Spleen (tissue), 11 donors: Measurements from ENCODE around the gene DAW1. TPM values are rescaled to one million over a fixed set of nuclear protein-coding genes. Genes with fewer than 3 reads are reported as not detected.

Experiments
- DNase-seq: peaks from one replicate; pipeline ENCODE4 v3.0.0-alpha.2; 2020
- H3K27ac ChIP-seq, 8 donors: fragments of 200-600 bp; sonication (generic) in 7 of 8; 1 replicate in 4 of 8; 2 replicates in 4 of 8; pipeline versions ENCODE4 v1.5.0 to v1.8.0; 2016 to 2021; ENCODE audit warnings: inconsistent platforms in 4 of 8, mild to moderate bottlenecking in 4 of 8, moderate library complexity in 1 of 8
- H3K27me3 ChIP-seq, 7 donors: fragments of 200-600 bp; sonication (generic) in 6 of 7; replicated peaks in 1 of 7; 1 replicate in 4 of 7; 2 replicates in 3 of 7; pipeline versions ENCODE4 v1.5.0 to v1.8.0; 2016 to 2021; ENCODE audit warnings: inconsistent platforms in 3 of 7, mild to moderate bottlenecking in 1 of 7
- H3K36me3 ChIP-seq, 6 donors: fragments of 200-600 bp; sonication (generic) in 5 of 6; 1 replicate in 4 of 6; 2 replicates in 2 of 6; pipeline versions ENCODE4 v1.5.0 to v1.8.0; 2016 to 2021; ENCODE audit warnings: inconsistent platforms in 2 of 6
- H3K4me1 ChIP-seq, 6 donors: fragments of 200-600 bp; sonication (generic) in 5 of 6; 1 replicate in 3 of 6; 2 replicates in 3 of 6; pipeline versions ENCODE4 v1.5.0 to v1.8.0; 2016 to 2021; ENCODE audit warnings: inconsistent platforms in 3 of 6
- H3K4me3 ChIP-seq, 8 donors: fragments of 200-600 bp; sonication (generic) in 7 of 8; 1 replicate in 4 of 8; 2 replicates in 4 of 8; pipeline versions ENCODE4 v1.5.0 to v1.8.0; 2016 to 2021; ENCODE audit warnings: inconsistent platforms in 4 of 8, mild to moderate bottlenecking in 4 of 8, moderate library complexity in 2 of 8
- H3K9me3 ChIP-seq, 8 donors: fragments of 200-600 bp; sonication (generic) in 7 of 8; 1 replicate in 4 of 8; 2 replicates in 4 of 8; pipeline versions ENCODE4 v1.5.0 to v1.8.0; 2016 to 2021; ENCODE audit warnings: inconsistent platforms in 4 of 8
- CTCF ChIP-seq, 11 experiments: fragments of 200-600 bp in 7 of 11; fragments of 450-650 bp in 4 of 11; sonication (generic) in 4 of 11; IDR thresholded peaks in 8 of 11; conservative IDR thresholded peaks in 3 of 11; 1 replicate in 7 of 11; 2 replicates in 4 of 11; pipeline versions ENCODE4 v1.4.0 to v1.8.0; 2016 to 2021; ENCODE audit warnings: antibody characterized with exemption in 11 of 11, inconsistent platforms in 4 of 11, mild to moderate bottlenecking in 1 of 11
- POLR2A ChIP-seq, 3 donors: fragments of 450-650 bp; IDR thresholded peaks; one replicate each; pipeline ENCODE4 v1.5.1; 2017; ENCODE audit warnings: antibody characterized with exemption in 3 of 3, mild to moderate bottlenecking in 1 of 3
- POLR2AphosphoS5 ChIP-seq, 3 donors: sonication (generic); formaldehyde crosslinking; IDR thresholded peaks; one replicate each; pipeline ENCODE4 v1.5.1; 2017; ENCODE audit warnings: antibody characterized with exemption in 3 of 3
- WGBS, 5 donors: extraction: QIAGEN DNeasy Blood & Tissue Kit in 3 of 5; methylation state at CpG; one replicate each; pipeline versions ENCODE4 v1.1.5 to v1.1.7; 2013 to 2018; 5-methylcytosine and 5-hydroxymethylcytosine counted together
- intact Hi-C: fragments of 100-400 bp; cut with DNase I; formaldehyde crosslinking; loops from one replicate; pipeline ENCODE4 v1.15.0; 2023; ENCODE audit warnings: low total_unique reads
- polyA plus RNA-seq, 3 donors: library from polyadenylated mRNA; stranded (reverse); fragments of 200-250 nt; gene quantifications; one replicate each; pipeline ENCODE4 v1.2.1, GENCODE V29; 2013
- total RNA-seq, 7 donors: library from RNA; depleted of rRNA in 3 of 7; stranded (reverse); fragments of >200 nt in 3 of 7; fragmentation: NEBNext Ultra II Directional in 4 of 7; extraction: Animal tissue kit (Norgen Biotek cat#: 25700) in 4 of 7; gene quantifications; one replicate each; pipeline versions ENCODE4 v1.1.0 to v1.2.1, GENCODE V29; 2016 to 2021
- donor health status: healthy with polysubstance abuse.
- donor health status: DM: no; HTN: no; CAD: no; lungs with moderate emphysema.
- donor health status: DM: no; HTN: no; CAD: no.
- donor health status: Bipolar disorder and iron deficiency.
- donor health status: healthy.
- donor health status: DM: no; HTN: no; CAD: no.
- donor health status: DM: yes; HTN: yes; CAD: no.

DAW1 gene
- total and polyA plus RNA-seq, 10 donors = 2.2 TPM; not detected in 9

GRCh38 chr2:227853765-227854271 is 17.6 kb upstream of the DAW1 start:
- Histone ChIP-seq H3K9me3 (no peaks in the 10 kb centered on the region), H3K4me1 (no peaks in the 10 kb centered on the region), H3K36me3 (no peaks in the 10 kb centered on the region), H3K4me3 (no peak overlapping the region), H3K27ac (no peak overlapping the region), H3K27me3 (peaks cover 0 to 38% (median 0%) of the 10 kb centered on the region in 7 donors)
- TF ChIP-seq POLR2AphosphoS5 (IDR thresholded peaks at IDR 0.05) (no peak), POLR2A (IDR thresholded peaks at IDR 0.05) (no peak), CTCF (IDR thresholded peaks at IDR 0.05 in 8 of 11, conservative IDR thresholded peaks at IDR 0.05 in 3 of 11) (no peak)
- 77 to 86% (median 81%) methylated on average over 6 of the region's 6 CpGs for WGBS, 5 donors
- DNase-seq = no peak
- intact Hi-C loops = no loop called here

GRCh38 chr2:227855440-227855839 is 16.0 kb upstream of the DAW1 start:
- H3K9me3 ChIP-seq = no peaks in the 10 kb centered on the region
- peaks cover 0 to 38% (median 0%) of the 10 kb centered on the region in 7 donors for H3K27me3 ChIP-seq
- intact Hi-C loops = no loop called here
- H3K4me1 ChIP-seq = no peaks in the 10 kb centered on the region
- H3K4me3 ChIP-seq = no peak overlapping the region
- 66 to 81% (median 69%) methylated on average over 3 of the region's 3 CpGs for WGBS, 5 donors
- H3K36me3 ChIP-seq = no peaks in the 10 kb centered on the region
- no peak overlapping the region for H3K27ac ChIP-seq
- TF ChIP-seq POLR2AphosphoS5 (IDR thresholded peaks at IDR 0.05) (no peak), POLR2A (IDR thresholded peaks at IDR 0.05) (no peak), CTCF (IDR thresholded peaks at IDR 0.05 in 8 of 11, conservative IDR thresholded peaks at IDR 0.05 in 3 of 11) (no peak)
- no peak for DNase-seq

GRCh38 chr2:227856697-227857096 is 14.7 kb upstream of the DAW1 start:
- H3K36me3 ChIP-seq = no peaks in the 10 kb centered on the region
- peaks cover 0 to 38% (median 0%) of the 10 kb centered on the region in 7 donors for H3K27me3 ChIP-seq
- DNase-seq = no peak
- no peak overlapping the region for H3K27ac ChIP-seq
- no peak overlapping the region for H3K4me3 ChIP-seq
- no peaks in the 10 kb centered on the region for H3K9me3 ChIP-seq
- TF ChIP-seq CTCF (IDR thresholded peaks at IDR 0.05 in 8 of 11, conservative IDR thresholded peaks at IDR 0.05 in 3 of 11) = no peak
- intact Hi-C loops = no loop called here
- 74 to 92% (median 90%) methylated on average over 2 of the region's 2 CpGs for WGBS, 5 donors
- peaks cover 0 to under 1% (median 0%) of the 10 kb centered on the region in 6 donors for H3K4me1 ChIP-seq

GRCh38 chr2:227860221-227860641 is 11.2 kb upstream of the DAW1 start:
- intact Hi-C loops = no loop called here
- Histone ChIP-seq H3K4me3 (no peak overlapping the region), H3K9me3 (no peaks in the 10 kb centered on the region), H3K4me1 (peaks cover 0 to 8% (median 0%) of the 10 kb centered on the region in 6 donors), H3K36me3 (no peaks in the 10 kb centered on the region), H3K27me3 (peaks cover 0 to 5% (median 0%) of the 10 kb centered on the region in 7 donors), H3K27ac (no peak overlapping the region)
- TF ChIP-seq CTCF (IDR thresholded peaks at IDR 0.05 in 8 of 11, conservative IDR thresholded peaks at IDR 0.05 in 3 of 11) (no peak), POLR2AphosphoS5 (IDR thresholded peaks at IDR 0.05) (no peak), POLR2A (IDR thresholded peaks at IDR 0.05) (no peak)
- 82 to 88% (median 87%) methylated on average over 6 of the region's 6 CpGs for WGBS, 5 donors
- DNase-seq = no peak
